LNCAP (cell line): Measurements from ENCODE around the gene CCDC169.

Source experiments
- CTCF ChIP-seq: fragments of 450-650 bp; IDR thresholded peaks from 2 replicates; pipeline ENCODE4 v1.5.1; 2017; ENCODE audit warnings: mild to moderate bottlenecking

The CCDC169 gene

DNA sequence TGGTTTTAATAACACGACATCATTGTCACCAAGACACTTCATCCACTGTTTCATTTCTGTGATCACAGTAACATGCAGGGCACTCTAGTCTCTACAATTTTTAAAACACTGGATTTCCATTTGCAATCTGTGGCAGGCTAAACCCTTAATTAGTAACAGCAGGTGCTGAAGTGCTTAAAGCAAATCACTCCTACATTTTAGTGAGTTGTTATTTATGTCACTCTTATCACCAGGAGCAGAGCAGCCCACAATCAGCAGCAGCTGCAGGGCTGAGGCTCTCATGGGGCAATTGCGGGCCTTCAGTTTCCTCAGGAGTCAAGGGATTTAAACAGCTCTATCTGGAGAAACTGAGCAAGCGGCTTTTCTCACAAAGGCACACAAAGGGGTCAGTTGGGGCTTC lies 84.8 kb downstream of the CCDC169 start:
- no peak for TF ChIP-seq CTCF

DNA sequence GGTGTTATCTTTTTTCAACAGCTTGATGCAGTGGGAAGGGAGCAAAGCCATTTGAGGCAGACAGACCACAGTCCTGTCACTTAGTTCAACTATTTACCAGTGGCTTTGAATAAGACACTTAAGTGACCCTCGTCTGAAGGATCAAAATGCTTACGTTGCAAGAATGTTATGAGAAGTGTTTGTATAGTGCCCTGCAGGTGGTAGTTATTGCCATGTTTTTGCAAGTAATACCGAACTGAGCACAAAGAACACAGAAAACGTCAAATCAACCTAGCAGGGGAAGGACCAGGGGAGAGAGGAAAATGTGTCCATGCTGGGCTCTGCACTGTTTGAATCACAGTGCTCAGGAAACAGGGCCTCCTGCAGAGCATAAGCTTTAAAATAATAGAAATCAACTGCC lies 86.0 kb downstream of the CCDC169 start:
- no peak for TF ChIP-seq CTCF

DNA sequence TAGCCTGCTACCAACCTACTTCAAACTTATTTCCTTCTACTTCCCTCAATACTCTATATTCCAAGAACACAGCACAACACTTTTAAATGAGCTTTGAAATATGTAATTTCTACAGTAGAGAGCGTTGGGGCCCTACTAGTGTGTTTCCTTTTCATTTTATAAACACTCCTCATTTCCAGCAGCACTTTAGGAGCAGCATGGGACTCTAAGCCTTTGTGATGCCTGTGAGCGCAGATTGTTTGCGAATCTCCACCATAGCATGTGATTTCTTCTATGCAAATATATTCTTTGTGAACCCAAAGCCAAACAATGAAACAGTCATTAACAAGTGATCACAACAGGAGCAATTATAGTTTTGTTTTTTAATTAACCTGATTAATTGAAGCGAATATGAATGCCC lies 86.9 kb downstream of the CCDC169 start:
- TF ChIP-seq CTCF = no peak

DNA sequence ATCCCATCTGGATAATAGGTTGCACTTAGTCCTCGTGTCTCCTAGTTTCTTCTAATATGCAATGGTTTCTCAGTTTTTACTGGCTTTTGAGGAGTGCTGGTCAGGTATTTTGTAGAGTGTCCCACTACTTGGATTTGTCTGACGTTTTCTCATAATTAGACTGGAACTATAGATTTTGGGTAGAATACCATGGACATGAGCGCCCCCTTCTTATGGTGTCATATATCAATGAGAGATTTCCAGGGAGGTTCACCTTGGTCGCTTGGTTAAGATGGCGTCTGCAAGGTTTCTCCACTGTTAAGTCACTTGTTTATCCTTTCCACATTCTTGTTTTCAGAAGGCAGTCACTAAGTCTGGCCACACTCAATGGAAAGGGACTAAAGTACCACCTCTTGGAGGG lies 89.9 kb downstream of the CCDC169 start:
- no peak; the same call in 1 of the 2 replicates for TF ChIP-seq CTCF

DNA sequence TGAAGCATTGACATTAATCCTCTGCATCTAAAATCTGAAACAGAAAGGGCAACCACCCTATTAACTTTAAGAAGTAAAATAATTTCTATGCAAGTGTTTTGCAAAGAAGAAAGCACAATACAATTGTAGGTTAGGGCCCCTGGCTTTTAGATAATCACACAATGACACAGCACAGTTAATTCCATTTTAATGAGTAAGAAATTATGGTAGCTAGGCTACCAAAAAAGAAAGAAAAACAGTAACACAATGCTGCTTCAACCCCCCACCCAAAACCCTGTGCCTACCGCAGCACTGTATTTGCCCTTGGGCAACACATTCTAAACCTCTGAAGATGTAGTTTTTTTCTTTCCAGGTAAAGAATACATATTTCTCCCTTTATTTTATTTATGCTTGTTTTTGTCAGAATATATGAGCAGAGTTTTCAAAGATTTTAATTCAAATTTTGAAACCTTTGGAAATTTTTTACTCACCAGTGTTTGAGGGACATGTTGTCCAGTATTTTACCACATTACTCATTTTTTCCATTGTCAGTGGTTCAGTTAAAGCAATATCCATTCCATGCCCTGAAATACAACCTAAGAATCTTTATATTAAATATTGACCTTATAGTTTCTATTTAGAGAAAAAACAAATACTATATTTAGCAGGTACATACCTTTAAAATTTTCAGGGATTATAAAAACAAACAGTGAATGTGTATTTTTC lies 104.3 kb downstream of the CCDC169 start:
- no peak for TF ChIP-seq CTCF

DNA sequence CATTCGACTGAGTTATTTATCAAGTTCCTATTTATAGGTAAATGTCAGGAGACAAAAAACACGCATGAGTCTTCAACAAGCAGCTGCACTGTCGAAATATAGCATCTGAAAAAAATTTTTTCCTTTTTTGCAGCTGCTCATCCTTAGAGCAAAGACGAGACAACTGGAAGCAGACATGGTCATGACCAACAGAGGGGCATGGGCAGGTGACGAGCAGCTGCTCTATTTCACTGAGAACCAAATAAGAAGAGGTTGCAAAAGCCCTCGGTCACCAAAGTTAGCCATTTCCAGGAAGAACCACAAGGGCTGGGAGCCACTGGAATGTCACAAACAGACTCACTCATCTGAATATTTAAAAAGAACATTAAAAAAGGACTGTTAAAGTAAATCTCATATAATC lies 105.4 kb downstream of the CCDC169 start:
- TF ChIP-seq CTCF = no peak

- no peak for TF ChIP-seq CTCF
Measured at GRCh38 chr13:36190771-36191170, 106.8 kb downstream of the CCDC169 start.

- no peak for TF ChIP-seq CTCF
Measured at GRCh38 chr13:36188441-36188840, 109.2 kb downstream of the CCDC169 start.
